Ovary (tissue), 3 donors: ENCODE results near the gene TAF4.

Source experiments
- CTCF ChIP-seq, 3 donors: fragments of 450-650 bp in 2 of 3; fragments of 200-600 bp in 1 of 3; IDR thresholded peaks; one replicate each; pipeline versions ENCODE4 v1.5.1 to v1.8.0; 2016 to 2022; ENCODE audit warnings: antibody characterized with exemption in 3 of 3, mild to moderate bottlenecking in 1 of 3
- EP300 ChIP-seq: sonication (generic); formaldehyde crosslinking; IDR thresholded peaks from one replicate; pipeline ENCODE4 v1.6.1; 2017; ENCODE audit warnings: antibody characterized with exemption
- donor health status: DM: no; HTN: no; CAD: no.

DNA sequence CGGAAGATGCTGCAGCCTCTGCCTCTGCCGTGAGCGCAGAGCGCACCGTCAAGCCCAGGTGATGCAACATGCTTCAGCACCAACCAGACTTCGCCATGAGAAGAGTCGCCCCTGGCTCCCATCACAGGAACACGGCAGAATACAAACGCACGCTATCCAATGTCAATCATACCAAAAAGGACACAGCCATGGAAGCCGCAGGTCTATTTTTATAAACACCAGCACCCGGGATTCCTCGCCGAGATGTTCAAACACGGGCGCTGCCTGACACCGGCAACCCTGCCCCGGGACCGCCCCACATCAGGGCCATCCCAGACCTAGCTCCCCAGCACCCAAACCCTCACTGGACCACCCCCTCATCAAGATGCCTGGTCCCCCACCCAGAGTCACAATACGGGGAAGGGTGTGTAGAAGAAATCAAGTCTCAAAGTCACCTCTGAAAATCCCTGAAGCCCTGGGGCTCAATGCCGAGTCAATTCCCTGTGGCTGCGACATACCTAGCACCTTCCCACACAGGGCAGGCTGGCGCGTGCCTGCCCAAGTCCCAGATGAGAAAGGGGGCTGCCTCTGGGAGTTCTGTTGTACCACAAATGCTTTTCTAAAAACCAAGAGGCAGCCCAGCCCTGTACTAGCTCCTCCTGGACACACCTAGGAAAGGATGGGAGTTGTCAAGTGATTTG, 17.9 kb downstream of the TAF4 start:
- no peak for TF ChIP-seq CTCF (IDR thresholded peaks at IDR 0.05)
- no peak for TF ChIP-seq EP300
